NOMO-1 treated with DMSO at 0.1 percent for 48 hours (cell line): Measurements from ENCODE around the gene SEC24D.
A peak's percentile ranks its signal among the peaks of the same experiment; 100 is the strongest.

ENCODE experiments used
- DNase-seq: peaks from one replicate; lab custom pipeline; 2025; ENCODE audit not compliant: unreplicated experiment; lab: John Stamatoyannopoulos, UW

SEC24D gene

DNA sequence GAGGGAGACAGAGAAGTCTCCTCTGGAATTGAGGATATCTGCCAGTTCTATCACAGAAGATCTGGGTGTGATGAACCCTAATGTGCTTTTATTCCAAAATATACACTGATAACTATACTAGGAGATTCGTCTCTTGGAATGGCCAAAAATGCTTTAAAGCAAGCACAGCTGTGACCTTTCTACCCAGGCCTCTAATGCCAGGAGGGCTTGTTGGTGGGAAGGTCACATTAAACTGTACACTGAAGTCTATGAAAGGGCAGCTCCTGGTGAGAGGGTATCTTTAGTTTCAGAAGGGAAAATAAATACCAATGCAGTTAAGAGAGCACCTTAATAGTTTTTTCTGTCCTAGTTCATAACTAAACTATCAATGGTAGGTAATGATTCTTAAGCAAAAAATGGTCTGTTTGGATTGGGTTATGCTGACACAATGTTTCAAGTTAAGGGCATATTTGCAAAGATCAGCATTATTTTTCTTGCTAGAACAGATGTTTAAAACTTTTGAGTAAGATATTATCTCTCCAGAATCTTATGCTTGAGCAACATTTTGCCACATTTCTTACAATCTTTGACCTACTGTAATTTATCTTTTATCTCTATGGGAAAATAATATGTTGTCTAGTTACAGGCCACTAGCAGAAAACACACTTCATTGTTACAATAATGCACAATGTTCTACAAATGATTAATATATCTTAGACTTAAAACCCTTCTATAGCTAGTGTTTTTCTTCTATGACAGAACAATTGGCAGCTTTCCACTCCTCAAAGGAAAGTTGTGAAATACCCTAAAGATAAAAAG lies 59.6 kb downstream of the SEC24D start:
- DNase-seq: no peak

DNA sequence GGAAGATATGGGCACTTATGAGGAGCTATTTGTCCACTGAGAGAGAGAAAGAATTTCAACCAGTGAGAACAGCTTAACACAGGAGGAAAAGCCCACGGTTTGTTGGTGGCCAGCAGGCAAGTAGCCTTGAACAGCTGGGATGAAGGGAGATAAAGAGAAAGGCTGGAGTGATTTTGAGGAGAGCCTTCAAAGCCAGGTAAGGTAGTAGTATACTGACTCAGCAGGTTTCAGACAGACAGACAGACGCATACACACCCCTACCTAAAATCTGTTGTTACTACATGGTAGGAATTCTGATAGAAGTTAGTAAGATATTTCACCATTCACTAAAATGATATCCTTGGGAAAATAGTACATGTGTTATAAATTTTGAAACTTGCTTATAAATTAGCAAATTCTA lies 60.5 kb downstream of the SEC24D start:
- no peak for DNase-seq

DNA sequence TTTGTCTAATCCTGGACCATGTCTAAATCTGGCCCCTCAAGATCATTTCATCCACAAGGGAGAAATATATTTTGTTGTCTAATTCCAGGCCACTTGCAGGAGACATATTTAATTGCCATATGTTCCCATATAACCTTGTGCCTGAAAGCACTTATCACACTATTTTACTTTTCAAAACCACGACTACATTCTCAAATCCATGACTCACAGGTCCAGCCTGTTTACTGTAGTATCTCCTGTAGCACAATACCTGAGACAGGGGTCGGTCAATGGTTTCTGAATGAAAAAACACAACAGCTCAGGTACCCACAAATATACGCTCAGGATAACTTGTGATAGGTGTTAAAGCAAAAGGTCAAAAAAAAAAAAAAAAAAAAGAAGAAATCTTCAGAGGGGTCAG lies 60.9 kb downstream of the SEC24D start:
- no peak for DNase-seq

- no peak for DNase-seq
Observed at GRCh38 chr4:118774321-118774720, 61.6 kb downstream of the SEC24D start.

- no peak for DNase-seq
Observed at GRCh38 chr4:118773429-118773792, 62.5 kb downstream of the SEC24D start.

DNA sequence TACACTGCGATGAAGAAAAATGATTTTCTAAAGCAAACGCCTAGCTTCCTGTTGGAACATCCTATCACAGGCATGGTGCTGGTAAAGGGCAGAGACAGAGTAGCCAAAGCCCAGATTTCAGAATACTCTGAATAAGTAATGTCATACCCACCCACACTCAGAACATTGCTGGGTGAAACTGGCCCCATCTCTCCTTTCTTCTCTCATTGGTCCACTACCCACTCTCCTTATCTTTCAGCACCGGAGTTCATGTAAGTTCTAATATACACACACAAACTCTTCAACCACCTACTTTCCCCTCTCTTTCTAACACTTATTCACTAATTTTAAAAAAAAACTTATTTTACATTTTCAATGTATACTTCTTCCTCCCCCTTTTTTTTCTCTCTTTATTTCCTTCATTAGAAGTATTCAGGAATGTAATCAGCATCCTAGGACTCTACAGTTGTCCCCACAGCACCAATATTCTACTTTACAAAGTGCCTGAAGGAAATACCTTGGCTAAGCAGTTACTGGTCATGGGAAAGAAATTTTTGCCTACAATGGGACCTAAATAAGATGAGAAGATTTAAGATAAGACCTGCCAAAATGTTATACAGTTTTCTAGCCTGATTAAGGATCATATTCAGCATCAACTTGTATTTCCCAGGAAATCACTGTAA lies 63.0 kb downstream of the SEC24D start:
- DNase-seq: no peak

DNA sequence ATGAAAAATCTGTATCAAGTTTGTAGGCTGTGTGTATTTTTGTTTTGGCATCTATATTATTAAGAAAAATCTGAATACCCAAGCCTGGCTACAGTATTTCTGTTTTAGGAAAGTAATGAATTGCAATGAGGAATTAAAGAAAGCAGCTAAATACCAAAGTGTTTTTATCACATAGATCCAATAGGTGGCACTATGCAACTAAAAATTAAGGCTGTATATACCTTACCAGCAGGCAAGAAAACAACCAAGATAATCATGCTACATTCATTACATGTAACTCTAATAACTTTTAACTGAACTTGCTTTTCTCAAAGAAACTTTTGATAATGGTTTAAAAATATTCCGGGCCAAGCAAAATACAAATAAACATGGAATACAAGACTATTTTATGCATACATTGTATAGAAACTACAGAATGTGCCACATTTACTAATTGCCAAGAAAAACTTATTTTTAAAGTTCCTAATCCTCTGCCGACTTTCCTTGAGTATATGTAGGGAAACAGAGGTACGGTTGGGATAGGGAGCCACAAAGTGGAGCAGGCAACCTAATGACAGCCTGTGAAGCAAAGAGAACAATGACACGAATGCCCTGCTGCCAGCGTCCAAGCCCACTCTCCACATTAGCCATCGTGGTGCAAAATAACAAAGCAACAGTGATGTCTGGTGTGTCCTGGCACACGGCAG lies 63.7 kb downstream of the SEC24D start:
- DNase-seq: peak; percentile 48

- no peak for DNase-seq
Observed at GRCh38 chr4:118770741-118771187, 65.2 kb downstream of the SEC24D start.

DNA sequence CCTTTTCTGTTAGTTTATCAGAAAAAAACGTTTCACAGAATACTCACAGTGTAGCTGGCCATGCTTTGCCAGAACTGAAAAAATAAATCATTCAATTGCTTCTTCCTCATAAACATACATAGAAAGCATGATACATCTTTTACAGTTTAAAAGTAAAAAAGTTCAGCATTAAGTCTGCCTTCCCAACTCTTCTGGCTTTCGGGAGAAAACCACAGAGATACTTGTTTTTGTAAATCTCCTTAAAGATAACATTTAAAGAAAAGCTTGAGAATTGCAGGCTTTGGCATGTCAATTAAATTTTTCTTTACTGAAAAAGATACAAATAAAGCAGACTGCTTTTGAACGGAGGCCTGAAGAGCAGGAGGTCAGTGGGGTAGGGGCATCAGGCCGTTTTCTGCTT lies 66.8 kb downstream of the SEC24D start:
- no peak for DNase-seq

DNA sequence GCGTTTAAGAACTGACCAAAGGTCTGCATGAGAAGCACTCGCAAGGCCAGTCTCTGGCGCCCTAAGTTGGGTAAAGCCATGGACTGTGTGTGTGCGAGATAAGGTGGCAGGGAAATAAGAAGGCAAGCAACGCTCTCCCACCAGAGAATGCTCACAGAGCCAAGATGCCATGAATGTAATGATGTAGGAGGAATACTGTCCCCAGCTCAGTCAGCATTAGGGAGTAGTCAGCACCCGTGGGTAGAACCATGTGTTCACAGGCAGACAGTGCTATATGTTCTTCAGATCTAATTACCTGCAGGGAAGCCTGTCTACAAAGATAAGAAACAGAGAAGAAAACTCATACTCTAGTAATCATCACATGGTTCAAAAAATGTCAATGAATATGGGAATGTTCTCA lies 68.8 kb downstream of the SEC24D start:
- DNase-seq: no peak

DNA sequence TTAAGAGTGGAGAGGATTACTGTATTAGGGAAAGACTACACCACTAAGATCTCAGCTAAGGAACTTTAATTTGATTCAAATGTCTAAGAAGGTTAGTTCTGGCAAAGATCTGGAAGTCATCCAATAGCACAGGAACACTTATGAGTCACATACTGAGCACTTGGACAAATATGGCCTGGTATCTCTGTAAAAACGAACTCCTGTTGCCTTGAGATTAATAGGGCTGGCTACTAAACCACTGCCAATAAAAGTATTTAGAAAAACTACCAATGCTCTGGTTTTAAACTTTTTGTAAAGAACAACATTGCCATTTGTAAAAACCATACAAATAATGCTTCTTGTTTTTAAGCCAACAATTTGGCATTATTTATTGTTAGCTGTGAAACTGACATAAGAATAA lies 70.5 kb downstream of the SEC24D start:
- no peak for DNase-seq

- no peak for DNase-seq
Observed at GRCh38 chr4:118762730-118763477, 73.0 kb downstream of the SEC24D start.

GRCh38 chr4:118762155-118762554 lies 73.8 kb downstream of the SEC24D start:
- no peak for DNase-seq

DNA sequence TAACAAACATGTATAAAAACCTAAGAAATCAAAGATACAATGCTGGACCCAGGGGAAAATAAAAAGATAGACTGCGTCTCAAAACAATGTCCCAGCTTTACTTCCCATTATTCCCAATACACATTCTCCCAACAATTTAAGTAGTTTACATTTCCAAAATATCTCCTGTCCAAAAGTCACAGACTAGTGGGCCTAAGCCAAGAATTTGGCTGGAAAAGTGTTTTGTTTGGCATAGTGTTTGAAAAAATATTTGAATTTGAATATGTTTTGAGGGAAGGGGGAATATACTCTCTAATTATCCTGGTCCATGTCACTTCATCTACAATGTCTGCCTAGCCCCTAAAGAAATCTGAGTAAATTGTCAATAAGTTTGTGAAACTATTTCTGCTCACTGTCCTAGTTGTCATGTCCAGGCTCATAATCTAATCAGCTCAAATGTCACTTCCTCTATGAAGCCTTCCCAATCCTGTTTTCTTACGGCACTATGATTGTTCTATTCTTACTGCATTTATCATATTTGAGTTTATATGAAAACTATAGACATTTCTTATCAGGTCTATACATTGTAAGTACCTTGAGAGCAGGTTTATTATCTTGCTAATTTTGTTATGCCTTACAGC lies 74.4 kb downstream of the SEC24D start:
- no peak for DNase-seq

- DNase-seq: no peak
Observed at GRCh38 chr4:118760493-118760892, 75.4 kb downstream of the SEC24D start.

DNA sequence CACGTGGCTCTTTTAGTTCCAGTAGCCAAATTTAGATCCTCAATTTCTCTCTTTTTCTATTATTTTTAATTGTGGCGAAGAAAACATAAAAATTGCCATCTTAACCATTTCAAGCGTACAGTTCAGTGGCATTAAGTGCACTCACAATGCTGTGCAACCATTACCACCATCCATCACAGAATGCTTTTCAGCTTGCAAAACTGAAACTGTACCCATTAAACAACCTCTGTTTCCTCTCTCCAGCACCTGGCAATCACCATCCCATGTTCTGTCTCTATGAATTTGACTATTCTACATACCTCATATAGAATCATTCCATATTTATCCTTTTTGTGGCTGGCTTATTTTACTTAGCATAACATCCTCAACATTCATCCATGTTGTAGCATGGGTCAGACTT lies 75.8 kb downstream of the SEC24D start:
- no peak for DNase-seq

- no peak for DNase-seq
Observed at GRCh38 chr4:118759481-118759880, 76.4 kb downstream of the SEC24D start.

DNA sequence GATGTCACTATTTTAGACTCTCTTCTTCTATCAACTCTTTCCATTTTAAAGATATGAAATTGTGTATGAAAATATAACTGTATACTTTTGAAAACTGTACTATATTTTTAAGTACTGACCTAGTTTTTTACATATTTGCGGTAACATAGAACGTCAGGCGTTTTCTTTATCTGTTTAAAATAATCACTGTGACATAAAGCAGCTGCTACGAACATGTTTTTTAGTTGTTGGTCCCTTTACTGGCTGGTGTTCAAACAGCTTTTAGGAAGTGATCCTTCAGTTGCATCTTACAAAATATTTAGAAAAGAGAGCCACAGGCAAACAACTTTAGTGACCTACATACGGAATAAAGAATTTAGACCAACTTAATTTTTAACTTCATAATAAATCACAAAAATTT lies 77.6 kb downstream of the SEC24D start:
- DNase-seq: no peak

- no peak for DNase-seq
Observed at GRCh38 chr4:118757761-118758251, 78.1 kb downstream of the SEC24D start.

GRCh38 chr4:118756958-118757357 lies 79.0 kb downstream of the SEC24D start:
- DNase-seq: no peak

DNA sequence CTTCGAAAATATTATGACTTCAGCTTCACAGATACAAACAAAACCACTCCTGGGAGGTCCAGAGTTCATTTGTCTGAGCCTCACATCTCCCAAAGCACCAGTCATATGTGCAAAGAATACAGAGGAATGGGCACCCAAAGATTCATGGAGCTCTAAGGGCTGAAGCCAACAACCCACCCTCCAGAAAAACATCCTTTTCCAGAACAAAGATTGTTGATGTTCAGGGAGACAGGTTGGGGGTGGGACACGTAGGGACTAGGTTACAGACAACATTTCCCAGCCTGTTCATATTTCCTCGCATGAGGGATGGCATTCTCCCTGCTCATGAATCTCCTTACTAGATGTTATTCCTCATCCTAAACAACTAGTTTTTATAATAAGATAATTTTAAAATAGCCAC lies 79.5 kb downstream of the SEC24D start:
- DNase-seq: no peak
